HepG2 (cell line): Measurements from ENCODE around the gene MTHFSD. TPM values are rescaled to one million over a fixed set of nuclear protein-coding genes. Genes with fewer than 3 reads are reported as not detected.

ENCODE experiments used
- DBP ChIP-seq: sonication (generic); formaldehyde crosslinking; IDR thresholded peaks from 2 replicates; pipeline ENCODE4 v1.4.0; 2020; ENCODE audit warnings: missing genetic modification reagents; ENCODE audit errors: not compliant biosample characterization
- MAFF ChIP-seq: IDR thresholded peaks from 2 replicates; pipeline ENCODE4 v1.6.1; 2011; ENCODE audit warnings: low read depth, low read length, improper control_type of control experiment
- PHF21A ChIP-seq: sonication (generic); formaldehyde crosslinking; IDR thresholded peaks from 2 replicates; pipeline ENCODE4 v1.5.0; 2020; ENCODE audit warnings: mild to moderate bottlenecking, missing genetic modification reagents
- PRMT3 ChIP-seq: sonication (generic); formaldehyde crosslinking; IDR thresholded peaks from 2 replicates; pipeline ENCODE4 v1.8.1; 2022; ENCODE audit warnings: low read depth, mild to moderate bottlenecking, moderate library complexity, missing genetic modification reagents, borderline replicate concordance
- REST ChIP-seq, 2 experiments: IDR thresholded peaks; 2 replicates each; pipeline ENCODE4 v1.6.1; 2011 to 2012; ENCODE audit warnings: low read length in 2 of 2, borderline replicate concordance in 1 of 2, low read depth in 1 of 2, mild to moderate bottlenecking in 1 of 2, moderate library complexity in 1 of 2
- SAFB2 ChIP-seq: sonication (generic); formaldehyde crosslinking; IDR thresholded peaks from 2 replicates; pipeline ENCODE4 v1.5.1; 2020; ENCODE audit warnings: missing genetic modification reagents, low read depth, mild to moderate bottlenecking, borderline replicate concordance
- SIX1 ChIP-seq: sonication (generic); formaldehyde crosslinking; IDR thresholded peaks from 2 replicates; pipeline ENCODE4 v1.4.0; 2020; ENCODE audit warnings: missing genetic modification reagents, borderline replicate concordance
- SUZ12 ChIP-seq: fragments of 150-350 bp; IDR thresholded peaks from 2 replicates; pipeline ENCODE4 v1.6.1; 2014; ENCODE audit warnings: low read depth, low read length
- THAP7 ChIP-seq: sonication (generic); formaldehyde crosslinking; IDR thresholded peaks from 2 replicates; pipeline ENCODE4 v1.8.1; 2023; ENCODE audit warnings: mild to moderate bottlenecking, missing genetic modification reagents
- THYN1 ChIP-seq: sonication (generic); formaldehyde crosslinking; IDR thresholded peaks from 2 replicates; pipeline ENCODE4 v1.8.1; 2023; ENCODE audit warnings: low read depth, mild to moderate bottlenecking, moderate library complexity, missing genetic modification reagents, borderline replicate concordance
- ZHX2 ChIP-seq, 2 experiments: sonication (generic) in 1 of 2; formaldehyde crosslinking in 1 of 2; IDR thresholded peaks; 2 replicates each; pipeline versions ENCODE4 v1.6.1 to v1.9.0; 2014 to 2022; ENCODE audit warnings: antibody characterized with exemption in 1 of 2, borderline replicate concordance in 1 of 2, inconsistent platforms in 1 of 2, low read depth in 1 of 2, missing genetic modification reagents in 1 of 2
- ZNF3 ChIP-seq: IDR thresholded peaks from 2 replicates; pipeline ENCODE4 v1.7.0; 2017; ENCODE audit warnings: inconsistent platforms
- ZNF570 ChIP-seq: sonication (generic); formaldehyde crosslinking; IDR thresholded peaks from 2 replicates; pipeline ENCODE4 v1.4.0; 2020; ENCODE audit warnings: mild to moderate bottlenecking, missing genetic modification reagents, borderline replicate concordance
- ZNF713 ChIP-seq: sonication (generic); formaldehyde crosslinking; IDR thresholded peaks from 2 replicates; pipeline ENCODE4 v1.4.0; 2020; ENCODE audit warnings: mild to moderate bottlenecking, missing genetic modification reagents
- ZSCAN30 ChIP-seq: sonication (generic); formaldehyde crosslinking; IDR thresholded peaks from 2 replicates; pipeline ENCODE4 v1.5.0; 2020; ENCODE audit warnings: mild to moderate bottlenecking, missing genetic modification reagents
- polyA plus RNA-seq, 8 experiments: library from polyadenylated mRNA; depleted of rRNA in 3 of 8; stranded (reverse) in 7 of 8; unstranded in 1 of 8; fragments of >200 nt; fragmentation: Illumina TruSeq in 4 of 8; extraction: Trizol in 4 of 8; gene quantifications; 2 replicates each; pipeline versions ENCODE4 v1.2.1 to v1.2.3, GENCODE V29; 2011 to 2016; ENCODE audit warnings: low read depth in 4 of 8, missing spikeins in 1 of 8, mixed read lengths in 1 of 8; ENCODE audit not compliant: insufficient read depth in 1 of 8
- total RNA-seq, 5 experiments: library from RNA; depleted of rRNA; stranded (reverse); fragments of >200 nt; fragmentation: Illumina TruSeq; extraction: Trizol; gene quantifications; 2 replicates each; pipeline ENCODE4 v1.2.3, GENCODE V29; 2016; ENCODE audit warnings: low read depth in 1 of 5
- TF ChIP-seq, protein P1 (sequence below): sonication (generic); formaldehyde crosslinking; IDR thresholded peaks from 2 replicates; pipeline ENCODE4 v1.4.0; 2020; ENCODE audit warnings: missing genetic modification reagents

Gene MTHFSD
- total and polyA plus RNA-seq, 2 of the 13 experiments (the other 11 are each of a cell fraction or from before 2014, with no cell fraction given) = 14.2 to 16.3 TPM

- TF ChIP-seq, protein P1, sequence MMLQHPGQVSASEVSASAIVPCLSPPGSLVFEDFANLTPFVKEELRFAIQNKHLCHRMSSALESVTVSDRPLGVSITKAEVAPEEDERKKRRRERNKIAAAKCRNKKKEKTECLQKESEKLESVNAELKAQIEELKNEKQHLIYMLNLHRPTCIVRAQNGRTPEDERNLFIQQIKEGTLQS (CRISPR knock-in tag) = no peak
- 0 out of 2 replicates have a peak, but pooled peaks have one; percentile 50 for TF ChIP-seq ZNF3 (CRISPR knock-in tag)
- 0 out of 4 replicates have a peak, but pooled peaks of 1 of the 2 experiments have one; percentile 38 for TF ChIP-seq REST (IDR thresholded peaks at IDR 0.05; ENCODE audit: borderline replicate concordance in 1 of 2, low read depth in 1 of 2, low read length in 2 of 2)
- no peak for TF ChIP-seq SIX1 (CRISPR knock-in tag)
- TF ChIP-seq DBP (CRISPR knock-in tag) = no peak
- no peak for TF ChIP-seq MAFF
- peak; percentile 94 for TF ChIP-seq ZHX2 (IDR thresholded peaks at IDR 0.05; ENCODE audit: low read depth)
- no peak; the same call in none of the 2 replicates for TF ChIP-seq ZHX2 (CRISPR knock-in tag; IDR thresholded peaks at IDR 0.05; ENCODE audit: borderline replicate concordance)
- TF ChIP-seq ZNF713 (CRISPR knock-in tag) = 0 out of 2 replicates have a peak, but pooled peaks have one; percentile 60
- no peak; the same call in 1 of the 2 replicates for TF ChIP-seq PHF21A
- no peak for TF ChIP-seq THYN1 (CRISPR knock-in tag)
- TF ChIP-seq SAFB2 (CRISPR knock-in tag) = 0 out of 2 replicates have a peak, but pooled peaks have one; percentile 51
- no peak for TF ChIP-seq ZNF570 (CRISPR knock-in tag)
- no peak for TF ChIP-seq PRMT3 (CRISPR knock-in tag)
- no peak for TF ChIP-seq SUZ12
- TF ChIP-seq THAP7 (CRISPR knock-in tag) = no peak
- TF ChIP-seq ZSCAN30 (CRISPR knock-in tag) = no peak
Measured at GRCh38 chr16:86554917-86555703, at the start of gene MTHFSD (continued).
